ENCODE results near the gene FLNB.

FLNB gene

DNA sequence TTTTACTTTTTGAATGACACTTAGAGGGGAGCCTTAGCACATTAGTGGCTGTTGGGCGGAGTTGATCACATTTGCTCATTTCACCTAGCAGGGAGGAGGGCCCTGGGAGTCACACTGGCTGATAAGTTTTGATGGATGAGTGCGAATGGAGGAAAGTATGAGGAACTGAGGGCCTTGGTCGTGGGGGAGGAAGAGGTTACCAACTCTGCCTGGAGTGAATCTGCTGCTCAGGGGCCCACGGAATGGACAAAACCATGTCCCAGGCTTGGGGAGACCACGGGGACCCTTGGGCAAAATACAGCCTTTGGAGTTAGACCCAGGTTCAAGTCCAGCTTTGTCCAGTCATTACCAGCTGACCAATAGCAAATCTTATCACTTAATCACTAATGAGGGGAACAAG lies 5.1 kb upstream of the FLNB start:
- H3K4me3 ChIP-seq = no peak overlapping the region
- no peak overlapping the region for H3K27ac ChIP-seq

- no peak overlapping the region for H3K4me3 ChIP-seq
- H3K27ac ChIP-seq = peak overlapping the region in 5 of 21 experiments; percentile 4 to 63 (median 14)
These were observed 3.2 kb upstream of the FLNB start for GRCh38 chr3:58004973-58005372.

DNA sequence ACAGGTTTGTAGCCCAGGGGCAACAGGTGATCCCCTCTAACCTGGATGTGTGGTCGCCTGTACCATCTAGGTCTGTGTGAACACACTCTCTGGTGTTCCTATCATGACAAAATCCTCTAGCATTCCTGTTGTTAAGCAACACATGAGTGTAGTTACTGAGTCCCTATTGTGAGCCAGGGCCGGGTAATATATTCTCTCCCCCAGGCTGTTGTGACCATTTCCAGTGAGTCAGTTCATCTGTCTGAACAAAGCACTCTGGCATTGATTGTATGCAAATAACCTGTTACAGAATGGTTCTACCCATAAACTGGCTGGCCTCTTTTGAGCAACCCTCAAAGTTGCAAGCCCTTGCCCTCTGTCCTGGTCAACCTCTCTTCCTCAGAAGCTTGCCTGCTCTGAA lies 2.6 kb upstream of the FLNB start:
- Histone ChIP-seq H3K27ac (peak overlapping the region in 6 of 21 experiments; percentile 4 to 63 (median 26)), H3K4me3 (no peak overlapping the region)

DNA sequence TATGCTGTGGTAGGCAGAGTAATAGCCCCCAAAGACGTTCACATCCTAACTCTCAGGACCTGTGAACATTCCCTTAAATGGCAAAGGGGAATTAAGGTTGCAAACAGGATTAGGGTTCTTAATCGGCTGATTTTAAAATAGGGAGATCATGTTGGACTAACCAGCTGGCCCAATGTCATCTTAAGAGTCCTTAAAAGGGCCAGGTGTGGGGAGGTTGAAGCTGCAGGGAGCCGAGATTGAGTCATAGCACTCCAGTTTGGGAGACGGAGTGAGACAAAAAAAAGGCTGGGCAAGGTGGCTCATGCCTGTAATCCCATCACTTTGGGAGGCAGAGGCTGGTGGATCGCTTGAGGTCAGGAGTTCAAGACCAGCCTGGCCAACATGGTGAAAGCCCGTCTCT lies 1.6 kb upstream of the FLNB start:
- peak overlapping the region in 1 of 21 experiments; percentile 17 for H3K27ac ChIP-seq
- no peak overlapping the region for H3K4me3 ChIP-seq

GRCh38 chr3:58009026-58009748 lies 965 bp downstream of the FLNB start:
- Histone ChIP-seq H3K4me3 (peak overlapping the region; percentile 60 to 89 (median 79)), H3K27ac (peak overlapping the region; percentile 49 to 88 (median 75))

GRCh38 chr3:58009749-58010535 lies 1.7 kb downstream of the FLNB start:
- H3K27ac ChIP-seq = peak overlapping the region in 18 of 21 experiments; percentile 56 to 88 (median 78)

GRCh38 chr3:58010562-58010961 lies 2.3 kb downstream of the FLNB start:
- peak overlapping the region in 19 of 21 experiments; percentile 35 to 88 (median 75) for H3K27ac ChIP-seq
- H3K4me3 ChIP-seq = peak overlapping the region; percentile 60 to 89 (median 79)

More at GRCh38 chr3:58009749-58010535, 1.7 kb downstream of the FLNB start:
- H3K4me3 ChIP-seq = peak overlapping the region; percentile 60 to 89 (median 79)

DNA sequence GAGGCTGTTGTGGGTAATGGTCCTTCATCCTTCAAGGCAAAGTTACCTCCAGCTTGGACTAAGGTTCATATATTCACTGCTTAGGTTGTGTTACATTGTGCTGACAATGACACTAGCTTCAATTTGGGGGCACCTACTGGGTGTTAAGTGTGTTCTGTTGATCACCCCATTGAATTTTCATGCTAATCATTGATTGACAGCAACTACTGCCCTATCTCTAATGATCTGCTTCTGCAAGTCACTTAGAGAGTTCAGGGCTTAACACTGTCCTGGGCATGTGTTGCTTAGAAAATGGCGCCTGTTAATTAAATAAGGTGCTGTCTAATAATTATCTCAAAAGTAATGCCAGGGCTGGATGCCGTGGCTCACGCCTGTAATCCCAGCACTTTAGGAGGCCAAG lies 3.4 kb downstream of the FLNB start:
- Histone ChIP-seq H3K4me3 (peak overlapping the region in 1 of 7 experiments; percentile 80), H3K27ac (peak overlapping the region in 15 of 21 experiments; percentile 17 to 88 (median 75))

- peak overlapping the region in 4 of 21 experiments; percentile 3 to 78 (median 32) for H3K27ac ChIP-seq
- no peak overlapping the region for H3K4me3 ChIP-seq
These were observed 4.1 kb downstream of the FLNB start for GRCh38 chr3:58012302-58012701.

DNA sequence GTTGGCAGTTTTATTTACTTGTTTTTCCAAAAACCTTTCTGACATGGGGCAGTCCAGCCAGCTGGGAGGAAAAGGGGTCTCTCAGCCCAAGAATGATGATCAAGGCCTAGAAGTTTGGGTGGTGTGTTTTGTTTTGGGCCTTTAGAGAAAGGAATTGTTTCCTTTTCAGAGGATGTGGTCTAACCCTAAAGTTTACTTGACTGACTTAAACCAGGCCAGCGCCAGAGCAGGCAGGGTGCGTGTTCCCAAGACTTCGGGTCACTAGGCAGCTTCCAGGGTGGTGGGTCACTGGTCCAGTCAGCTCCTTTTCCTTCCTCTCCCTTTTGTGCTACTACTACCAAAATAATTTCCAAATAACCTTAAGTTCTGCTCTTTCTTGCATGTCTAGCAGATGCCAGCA lies 4.9 kb downstream of the FLNB start:
- peak overlapping the region in 6 of 21 experiments; percentile 18 to 78 (median 41) for H3K27ac ChIP-seq
- no peak overlapping the region for H3K4me3 ChIP-seq

DNA sequence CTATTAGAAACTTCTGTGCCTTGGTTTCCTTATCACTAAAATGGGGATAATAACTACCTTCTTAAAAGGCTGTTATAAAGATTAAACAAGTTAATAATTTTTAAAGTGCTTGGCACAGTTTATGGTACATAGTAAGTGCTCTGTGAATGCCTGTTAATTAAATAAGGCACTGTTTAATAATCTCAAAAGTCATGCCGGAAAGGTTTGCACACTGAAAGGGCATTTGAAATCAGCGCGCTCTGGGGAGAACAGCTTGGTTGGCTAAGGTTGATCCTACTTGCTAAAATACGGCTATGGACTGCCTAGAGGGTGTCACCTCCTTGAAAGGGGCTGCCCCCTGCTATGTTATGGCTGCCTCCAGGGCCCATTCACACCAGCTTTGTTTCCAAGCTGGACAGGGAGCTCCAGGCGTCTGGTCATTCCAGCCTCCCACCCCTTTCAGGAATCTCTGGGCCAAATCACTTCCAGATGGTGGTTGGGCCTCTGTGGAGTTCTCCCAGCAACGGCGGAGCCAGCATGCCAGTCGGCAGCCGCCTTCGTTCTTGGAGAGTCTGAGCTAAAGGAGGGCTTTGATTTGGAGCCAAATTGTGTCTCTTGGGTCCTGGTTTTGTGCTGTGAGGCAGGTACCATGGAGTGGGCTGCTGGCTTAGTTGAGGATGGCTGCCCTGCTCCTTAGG lies 5.9 kb downstream of the FLNB start:
- H3K4me3 ChIP-seq = no peak overlapping the region
- H3K27ac ChIP-seq = peak overlapping the region in 6 of 21 experiments; percentile 2 to 74 (median 15)

DNA sequence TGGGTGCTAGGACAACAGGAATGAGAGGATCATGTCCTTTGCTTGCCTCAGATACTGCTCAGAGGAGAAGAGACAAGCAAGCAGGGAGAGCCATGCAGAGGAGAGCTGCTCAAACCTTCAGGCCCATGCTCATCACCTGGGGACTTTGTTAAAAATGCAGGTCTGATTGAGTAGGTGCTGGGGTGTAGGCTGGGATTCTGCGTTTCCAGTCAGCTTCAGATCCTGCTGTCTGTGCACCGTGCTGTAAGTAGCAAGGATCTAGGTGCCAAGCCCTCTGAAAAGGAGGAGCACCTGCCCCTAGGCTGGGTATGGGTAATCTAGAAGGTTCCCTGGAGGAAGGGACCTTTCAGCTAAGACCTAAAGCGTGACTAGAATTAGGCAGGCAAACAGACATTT lies 7.3 kb downstream of the FLNB start:
- H3K27ac ChIP-seq = peak overlapping the region in 3 of 21 experiments; percentile 2 to 69 (median 6)
- H3K4me3 ChIP-seq = no peak overlapping the region

- no peak overlapping the region for H3K27ac ChIP-seq
- no peak overlapping the region for H3K4me3 ChIP-seq
These were observed 8.5 kb downstream of the FLNB start for GRCh38 chr3:58016710-58017109.

GRCh38 chr3:58018892-58019742 lies 10.9 kb downstream of the FLNB start:
- no peak overlapping the region for H3K4me3 ChIP-seq

GRCh38 chr3:58020783-58021071 lies 12.5 kb downstream of the FLNB start:
- H3K27ac ChIP-seq = peak overlapping the region in 19 of 21 experiments; percentile 3 to 82 (median 54)
- H3K4me3 ChIP-seq = no peak overlapping the region

More at GRCh38 chr3:58018892-58019742, 10.9 kb downstream of the FLNB start:
- peak overlapping the region in 12 of 21 experiments; percentile 33 to 82 (median 70) for H3K27ac ChIP-seq

GRCh38 chr3:58021072-58021959 lies 13.1 kb downstream of the FLNB start:
- H3K27ac ChIP-seq = peak overlapping the region in 19 of 21 experiments; percentile 3 to 82 (median 54)

DNA sequence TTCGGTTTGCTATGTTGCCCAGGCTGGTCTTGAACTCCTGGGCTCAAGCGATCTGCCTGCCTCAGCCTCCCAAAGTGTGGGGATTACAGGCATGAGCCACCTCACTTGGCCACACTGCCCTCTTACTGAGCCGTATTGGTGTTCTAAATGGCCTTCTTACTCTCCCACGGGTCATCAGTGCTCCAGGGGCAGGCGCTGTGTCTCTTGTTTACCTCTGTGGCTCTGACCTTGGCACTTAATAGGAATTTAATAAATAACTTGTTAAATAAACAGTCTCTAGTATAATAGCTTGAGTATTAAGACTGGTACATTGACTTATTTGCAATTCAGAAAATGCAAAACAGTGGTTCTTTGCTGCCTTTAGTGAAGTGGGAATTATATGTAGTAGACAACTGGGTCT lies 13.7 kb downstream of the FLNB start:
- Histone ChIP-seq H3K27ac (peak overlapping the region in 13 of 21 experiments; percentile 8 to 82 (median 50)), H3K4me3 (no peak overlapping the region)

More at GRCh38 chr3:58021072-58021959, 13.1 kb downstream of the FLNB start:
- no peak overlapping the region for H3K4me3 ChIP-seq

DNA sequence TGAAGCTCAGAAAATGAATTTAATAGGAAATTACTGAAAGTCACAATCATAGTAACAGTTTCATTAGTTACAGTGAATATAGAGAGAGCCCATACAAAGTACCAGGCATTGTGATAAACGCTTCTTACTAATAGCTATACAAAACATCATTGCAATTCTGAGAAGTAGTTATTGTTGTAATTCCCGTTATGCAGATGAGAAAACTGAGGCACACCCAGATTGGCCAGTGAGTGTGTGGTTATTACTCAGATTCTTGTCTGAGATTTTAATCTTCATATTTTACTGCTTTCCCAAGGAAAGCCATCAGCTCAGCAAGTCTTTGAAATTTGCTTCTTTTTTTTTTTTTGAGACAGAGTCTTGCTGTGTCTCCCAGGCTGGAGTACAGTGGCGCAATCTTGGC lies 14.3 kb downstream of the FLNB start:
- H3K27ac ChIP-seq = peak overlapping the region in 5 of 21 experiments; percentile 20 to 77 (median 45)
- H3K4me3 ChIP-seq = no peak overlapping the region

Measured in skin epidermis (tissue), 12 donors.